PC-9 (cell line): Measurements from ENCODE around the gene TMEM273. TPM values are rescaled to one million over a fixed set of nuclear protein-coding genes. Genes with fewer than 3 reads are reported as not detected.
A peak's percentile ranks its signal among the peaks of the same experiment; 100 is the strongest.

ENCODE experiments used
- BruUV-seq: library from RNA; stranded (reverse); fragments of 400-500 nt; replicated peaks from 2 replicates; lab custom pipeline; 2021; lab: Mats Ljungman, UMichigan
- CTCF ChIA-PET: fragments of 300-600 bp; sonication (Branson Sonifier 250); formaldehyde crosslinking; loops from one replicate; lab custom pipeline; 2022; ENCODE audit warnings: antibody characterized with exemption; lab: Charles Lee
- POLR2A ChIA-PET: fragments of 300-600 bp; sonication (Branson Sonifier 250); formaldehyde crosslinking; loops from one replicate; lab custom pipeline; 2022; ENCODE audit warnings: antibody characterized with exemption; ENCODE audit not compliant: unreplicated experiment; lab: Charles Lee
- DNase-seq, 2 experiments: peaks; one replicate each; pipeline versions ENCODE4 v3.0.0 to v3.0.0-alpha.2; 2015 to 2022; ENCODE audit warnings: mixed read lengths in 1 of 2
- H2AFZ ChIP-seq: fragments of 200-600 bp; sonication (generic); 2 replicates; pipeline ENCODE4 v1.8.1; 2017; ENCODE audit warnings: antibody characterized with exemption
- H3F3A ChIP-seq: fragments of 200-600 bp; sonication (generic); 2 replicates; pipeline ENCODE4 v1.8.1; 2017; ENCODE audit warnings: antibody characterized with exemption, mild to moderate bottlenecking, low read depth; ENCODE audit not compliant: insufficient read depth
- H3K27ac ChIP-seq: fragments of 200-600 bp; sonication (generic); 2 replicates; pipeline ENCODE4 v1.6.1; 2016; ENCODE audit warnings: mixed run types
- H3K27me3 ChIP-seq: fragments of 200-600 bp; sonication (generic); 2 replicates; pipeline ENCODE4 v1.6.1; 2016; ENCODE audit warnings: low read depth, mixed run types; ENCODE audit not compliant: insufficient read depth
- H3K36me3 ChIP-seq: fragments of 200-600 bp; sonication (generic); 2 replicates; pipeline ENCODE4 v1.6.1; 2016; ENCODE audit warnings: low read depth, mixed run types
- H3K4me1 ChIP-seq: fragments of 200-600 bp; sonication (generic); replicated peaks from 2 replicates; pipeline ENCODE4 v1.6.1; 2016; ENCODE audit warnings: mixed run types; ENCODE audit not compliant: insufficient read depth
- H3K4me2 ChIP-seq: fragments of 200-600 bp; sonication (generic); 2 replicates; pipeline ENCODE4 v1.6.1; 2017; ENCODE audit warnings: mixed run types
- H3K4me3 ChIP-seq: fragments of 200-600 bp; sonication (generic); 2 replicates; pipeline ENCODE4 v1.6.1; 2016; ENCODE audit warnings: mixed run types
- H3K79me2 ChIP-seq: fragments of 200-600 bp; sonication (generic); 2 replicates; pipeline ENCODE4 v1.6.1; 2017; ENCODE audit warnings: low read depth, mixed run types
- H3K9me2 ChIP-seq: fragments of 200-600 bp; sonication (generic); 2 replicates; pipeline ENCODE4 v1.8.1; 2017; ENCODE audit warnings: mild to moderate bottlenecking; ENCODE audit not compliant: insufficient read depth
- H3K9me3 ChIP-seq: fragments of 200-600 bp; sonication (generic); 2 replicates; pipeline ENCODE4 v1.8.1; 2016; ENCODE audit warnings: low read depth; ENCODE audit not compliant: insufficient read depth
- H4K20me1 ChIP-seq: fragments of 200-600 bp; sonication (generic); 2 replicates; pipeline ENCODE4 v1.8.1; 2017; ENCODE audit not compliant: insufficient read depth
- CTCF ChIP-seq: fragments of 200-600 bp; sonication (generic); conservative IDR thresholded peaks from 2 replicates; pipeline ENCODE4 v1.6.1; 2017; ENCODE audit warnings: mixed run types, antibody characterized with exemption, mild to moderate bottlenecking, moderate library complexity
- EZH2 ChIP-seq: fragments of 200-600 bp; sonication (generic); IDR thresholded peaks from 2 replicates; pipeline ENCODE4 v1.8.0; 2017; ENCODE audit warnings: antibody characterized with exemption, low read depth
- intact Hi-C: fragments of 100-400 bp; cut with micrococcal nuclease; formaldehyde crosslinking; loops from one replicate; pipeline ENCODE4 v1.10.0; 2022; ENCODE audit not compliant: unreplicated experiment
- total RNA-seq: library from RNA; stranded (reverse); gene quantifications from 2 replicates; pipeline ENCODE4 v1.2.3, GENCODE V29; 2021

TMEM273 gene
- total RNA-seq, 1 experiment from 2014 or later: 0.26 TPM

GRCh38 chr10:49174926-49175500, 13.2 kb downstream of the TMEM273 start:
- Histone ChIP-seq H3K9me3 (no peaks in the 10 kb centered on the region), H3K27ac (no peak overlapping the region), H3K4me2 (no peak overlapping the region), H3K36me3 (no peaks in the 10 kb centered on the region), H3K27me3 (no peaks in the 10 kb centered on the region), H3K79me2 (no peaks in the 10 kb centered on the region), H4K20me1 (no peaks in the 10 kb centered on the region), H3K4me1 (peaks cover 7% of the 10 kb centered on the region), H3K4me3 (no peak overlapping the region), H3F3A (no peaks in the 10 kb centered on the region), H3K9me2 (no peaks in the 10 kb centered on the region), H2AFZ (no peak overlapping the region)
- POLR2A ChIA-PET: interaction anchor here (0.7 kb wide), 1 partner anchor 12 kb away, joined by 4 read pairs; no protein-coding TSS in a partner anchor
- DNase-seq: peak; percentile 39 to 72
- TF ChIP-seq EZH2: no peak
- no peak for TF ChIP-seq CTCF
- CTCF ChIA-PET: no interaction called here
- intact Hi-C loops: no loop called here
- BruUV-seq: no TSS peak

GRCh38 chr10:49174261-49174925, 13.8 kb downstream of the TMEM273 start:
- no peaks in the 10 kb centered on the region for H3K9me3 ChIP-seq
- ChIA-PET POLR2A (interaction anchor here (0.7 kb wide), 1 partner anchor 11 kb away, joined by 4 read pairs; no protein-coding TSS in a partner anchor), CTCF (no interaction called here)
- H3K36me3 ChIP-seq: no peaks in the 10 kb centered on the region
- H3K9me2 ChIP-seq: no peaks in the 10 kb centered on the region
- no peak overlapping the region for H3K4me3 ChIP-seq
- no TSS peak for BruUV-seq
- TF ChIP-seq EZH2 (no peak), CTCF (no peak)
- no peak for DNase-seq
- intact Hi-C loops: no loop called here
- no peak overlapping the region for H3K4me2 ChIP-seq
- H3F3A ChIP-seq: no peaks in the 10 kb centered on the region
- no peaks in the 10 kb centered on the region for H3K79me2 ChIP-seq
- peaks cover 7% of the 10 kb centered on the region for H3K4me1 ChIP-seq
- no peaks in the 10 kb centered on the region for H3K27me3 ChIP-seq
- H3K27ac ChIP-seq: no peak overlapping the region
- no peak overlapping the region for H2AFZ ChIP-seq
- H4K20me1 ChIP-seq: no peaks in the 10 kb centered on the region

- H3K9me3 ChIP-seq: no peaks in the 10 kb centered on the region
- ChIA-PET POLR2A (no interaction called here), CTCF (no interaction called here)
- H3F3A ChIP-seq: no peaks in the 10 kb centered on the region
- H3K79me2 ChIP-seq: no peaks in the 10 kb centered on the region
- H2AFZ ChIP-seq: no peak overlapping the region
- no TSS peak for BruUV-seq
- intact Hi-C loops: no loop called here
- TF ChIP-seq EZH2: no peak
- TF ChIP-seq CTCF: no peak
- H3K4me2 ChIP-seq: no peak overlapping the region
- no peaks in the 10 kb centered on the region for H3K36me3 ChIP-seq
- H3K4me1 ChIP-seq: peaks cover 7% of the 10 kb centered on the region
- DNase-seq: no peak
- no peaks in the 10 kb centered on the region for H4K20me1 ChIP-seq
- no peaks in the 10 kb centered on the region for H3K27me3 ChIP-seq
- no peaks in the 10 kb centered on the region for H3K9me2 ChIP-seq
- H3K4me3 ChIP-seq: no peak overlapping the region
- no peak overlapping the region for H3K27ac ChIP-seq
Observed at GRCh38 chr10:49173853-49174252, 14.3 kb downstream of the TMEM273 start.
